Measurements from ENCODE around the gene DLGAP4. TPM values are rescaled to one million over a fixed set of nuclear protein-coding genes. Genes with fewer than 3 reads are reported as not detected.
A peak's percentile ranks its signal among the peaks of the same experiment; 100 is the strongest.

The DLGAP4 gene
- total and polyA plus RNA-seq, 10 donors: 12.0 to 60.9 (median 45.9) TPM

GRCh38 chr20:36532822-36533221, 226.7 kb downstream of the DLGAP4 start:
- H3K27me3 ChIP-seq (replicated peaks in 1 of 7): no peaks in the 10 kb centered on the region
- no peak for DNase-seq
- H3K36me3 ChIP-seq: peaks cover 0 to 12% (median 9%) of the 10 kb centered on the region in 6 donors
- H3K27ac ChIP-seq: no peak overlapping the region
- intact Hi-C loops (cut with DNase I; ENCODE audit: low total_unique reads): no loop called here
- H3K9me3 ChIP-seq: no peaks in the 10 kb centered on the region
- H3K4me3 ChIP-seq: no peak overlapping the region
- peaks cover 0 to 6% (median 0%) of the 10 kb centered on the region in 6 donors for H3K4me1 ChIP-seq
- TF ChIP-seq POLR2AphosphoS5 (IDR thresholded peaks at IDR 0.05) (no peak), CTCF (IDR thresholded peaks at IDR 0.05 in 8 of 11, conservative IDR thresholded peaks at IDR 0.05 in 3 of 11) (no peak), POLR2A (IDR thresholded peaks at IDR 0.05) (no peak)
- 83 to 97% (median 90%) methylated on average over 3 of the region's 3 CpGs for WGBS, 5 donors

DNA sequence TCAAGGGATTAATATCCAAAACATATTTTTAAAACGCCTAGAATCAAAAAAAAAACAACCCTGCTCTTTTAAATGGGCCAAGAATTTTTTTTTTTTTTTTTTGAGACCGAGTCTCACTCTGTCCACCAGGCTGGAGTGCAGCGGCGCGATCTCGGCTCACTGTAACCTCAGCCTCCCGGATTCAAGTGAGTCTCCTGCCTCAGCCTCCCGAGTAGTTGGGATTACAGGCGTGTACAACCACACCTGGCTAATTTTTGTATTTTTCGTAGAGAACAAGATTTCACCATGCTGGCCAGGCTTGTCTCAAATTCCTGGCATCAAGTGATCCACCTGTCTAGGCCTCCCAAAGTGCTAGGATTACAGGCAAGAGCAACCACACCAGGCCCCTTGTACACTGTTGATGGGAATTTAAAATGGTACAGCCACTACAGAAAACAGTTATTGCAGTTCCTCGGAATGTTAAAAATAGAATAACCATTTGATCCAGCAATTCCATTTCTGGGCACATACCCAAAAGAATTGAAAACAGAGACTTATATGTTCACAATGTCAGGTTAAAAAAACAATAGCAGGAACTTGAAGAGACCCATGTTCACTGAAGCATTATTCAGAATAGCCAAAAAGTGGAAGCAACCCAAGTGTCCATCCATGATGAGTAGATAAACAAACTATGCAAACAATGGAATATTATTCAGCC, 232.0 kb downstream of the DLGAP4 start:
- peaks cover 0 to 34% (median 20%) of the 10 kb centered on the region in 6 donors for H3K4me1 ChIP-seq

GRCh38 chr20:36540551-36541211, 234.5 kb downstream of the DLGAP4 start:
- peak overlapping the region; percentile 24 to 86 (median 80) for H3K27ac ChIP-seq
- WGBS, 5 donors: 55 to 70% (median 57%) methylated on average over 36 to 41 of the region's 41 CpGs
- intact Hi-C loops (cut with DNase I; ENCODE audit: low total_unique reads): no loop called here

More for the DNA sequence above, 232.0 kb downstream of the DLGAP4 start:
- Histone ChIP-seq H3K27me3 (replicated peaks in 1 of 7) (peaks cover 0 to 13% (median 0%) of the 10 kb centered on the region in 7 donors), H3K36me3 (no peaks in the 10 kb centered on the region), H3K27ac (no peak overlapping the region), H3K4me3 (no peak overlapping the region), H3K9me3 (no peaks in the 10 kb centered on the region)
- intact Hi-C loops (cut with DNase I; ENCODE audit: low total_unique reads): no loop called here
- WGBS, 5 donors: 86 to 92% (median 90%) methylated on average over 11 of the region's 11 CpGs
- TF ChIP-seq POLR2AphosphoS5 (IDR thresholded peaks at IDR 0.05) (no peak), POLR2A (IDR thresholded peaks at IDR 0.05) (no peak), CTCF (IDR thresholded peaks at IDR 0.05 in 8 of 11, conservative IDR thresholded peaks at IDR 0.05 in 3 of 11) (no peak)
- no peak for DNase-seq

More at GRCh38 chr20:36540551-36541211, 234.5 kb downstream of the DLGAP4 start:
- Histone ChIP-seq H3K4me3 (peak overlapping the region; percentile 39 to 74 (median 46)), H3K36me3 (peaks cover 0 to 11% (median 0%) of the 10 kb centered on the region in 6 donors), H3K27me3 (replicated peaks in 1 of 7) (peaks cover 0 to 13% (median 0%) of the 10 kb centered on the region in 7 donors), H3K9me3 (no peaks in the 10 kb centered on the region), H3K4me1 (peaks cover 0 to 59% (median 37%) of the 10 kb centered on the region in 6 donors)
- TF ChIP-seq POLR2A (IDR thresholded peaks at IDR 0.05) (no peak), CTCF (IDR thresholded peaks at IDR 0.05 in 8 of 11, conservative IDR thresholded peaks at IDR 0.05 in 3 of 11) (no peak), POLR2AphosphoS5 (IDR thresholded peaks at IDR 0.05) (no peak)
- DNase-seq: peak; percentile 52
